NCI-H524 (cell line): Measurements from ENCODE around the gene GLRX5.
"Not testable (repeated sequence)": the region's sequence is repeated elsewhere in the genome, so short reads cannot be mapped to it uniquely, and the experiment has no call there.

Source experiments
- DNase-seq, 2 experiments: peaks; one replicate each; lab custom pipeline; 2025; lab: John Stamatoyannopoulos, UW

The GLRX5 gene

GRCh38 chr14:95559203-95559602 lies 24.4 kb downstream of the GLRX5 start:
- DNase-seq = no peak

- peak; percentile 92 to 95 for DNase-seq
These were observed 26.2 kb downstream of the GLRX5 start for GRCh38 chr14:95561001-95561412.

GRCh38 chr14:95562892-95563685 lies 28.2 kb downstream of the GLRX5 start:
- no peak for DNase-seq

DNA sequence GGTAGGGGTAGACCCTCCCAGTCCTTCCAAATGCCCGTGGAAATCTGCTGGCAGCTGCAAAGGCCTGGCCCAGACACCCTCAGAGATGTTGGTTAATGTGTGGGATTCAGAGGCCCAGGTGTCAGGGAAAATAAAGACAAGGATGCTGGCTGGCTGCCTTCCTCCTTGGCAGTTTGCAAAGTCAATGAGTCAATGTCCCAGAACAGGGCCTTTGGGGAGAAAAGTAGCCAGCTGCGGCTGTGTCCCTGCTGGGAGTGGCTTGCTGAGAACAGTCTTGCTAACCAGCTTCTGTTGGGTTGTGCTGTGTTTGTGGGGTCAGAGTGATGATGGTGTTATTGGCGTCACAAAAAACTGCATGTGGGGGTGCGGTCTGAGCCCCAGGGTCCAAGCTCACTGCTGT lies 29.2 kb downstream of the GLRX5 start:
- DNase-seq = no peak

- no peak for DNase-seq
These were observed 34.6 kb downstream of the GLRX5 start for GRCh38 chr14:95569440-95569839.

GRCh38 chr14:95573313-95573712 lies 38.5 kb downstream of the GLRX5 start:
- no peak for DNase-seq

GRCh38 chr14:95575840-95576473 lies 41.1 kb downstream of the GLRX5 start:
- DNase-seq = no peak

DNA sequence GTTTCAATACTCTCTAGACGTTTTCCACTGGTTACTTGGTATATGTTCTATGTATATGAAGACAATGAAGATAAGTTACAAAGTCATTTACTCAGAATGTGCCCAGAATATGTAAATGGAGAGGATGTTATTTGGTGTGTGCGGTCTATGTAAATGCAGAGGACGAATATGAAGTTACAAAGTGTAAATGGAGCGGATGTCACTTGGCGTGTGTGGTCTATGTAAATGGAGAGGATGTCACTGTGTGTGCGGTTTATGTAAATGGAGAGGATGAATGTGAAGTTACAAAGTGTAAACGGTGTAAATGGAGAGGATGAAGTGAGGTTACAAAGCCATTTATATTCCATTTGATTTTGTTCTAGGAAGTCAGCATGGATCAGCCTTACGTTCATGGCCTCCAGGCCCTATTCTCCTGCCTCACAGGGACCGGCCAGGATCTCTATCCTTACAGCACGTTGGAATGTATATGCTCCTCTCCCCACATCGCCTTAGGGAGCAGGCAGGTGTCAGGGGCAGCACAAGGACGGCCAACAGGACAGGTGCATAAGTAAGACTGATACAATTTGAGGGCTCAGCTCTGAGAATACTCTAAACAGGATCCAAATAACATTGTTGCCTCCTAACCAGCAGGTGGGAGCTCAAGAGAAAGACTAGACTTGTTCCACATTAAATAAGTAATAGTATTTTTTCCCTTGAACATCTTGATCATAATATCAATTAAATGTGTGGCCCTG lies 42.4 kb downstream of the GLRX5 start:
- DNase-seq = no peak

GRCh38 chr14:95577870-95578269 lies 43.0 kb downstream of the GLRX5 start:
- no peak for DNase-seq

- DNase-seq = not testable (repeated sequence)
These were observed 49.2 kb downstream of the GLRX5 start for GRCh38 chr14:95583836-95584617.

GRCh38 chr14:95585953-95586620 lies 51.2 kb downstream of the GLRX5 start:
- DNase-seq = peak; percentile 80 to 89

DNA sequence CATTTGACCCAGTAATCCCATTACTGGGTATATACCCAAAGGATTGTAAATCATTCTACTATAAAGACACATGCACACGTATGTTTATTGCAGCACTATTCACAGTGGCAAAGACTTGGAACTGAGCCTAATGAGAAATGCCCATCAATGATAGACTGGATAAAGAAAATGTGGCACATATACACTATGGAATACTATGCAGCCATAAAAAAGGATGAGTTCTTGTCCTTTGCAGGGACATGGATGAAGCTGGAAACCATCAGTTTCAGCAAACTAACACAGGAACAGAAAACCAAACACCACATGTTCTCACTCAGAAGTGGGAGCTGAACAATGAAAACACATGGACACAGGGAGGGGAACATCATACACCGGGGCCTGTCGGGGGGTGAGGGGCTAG lies 56.3 kb downstream of the GLRX5 start:
- DNase-seq = not testable (repeated sequence)
